Erythroblast (primary cell): Measurements from ENCODE around the gene SLC2A14.

Experiments
- GATA1 ChIP-seq: IDR thresholded peaks from 2 replicates; pipeline ENCODE4 v1.6.1; 2011; ENCODE audit warnings: low read depth, mild to moderate bottlenecking, control low read depth, low read length, moderate library complexity
- POLR2A ChIP-seq: IDR thresholded peaks from 2 replicates; pipeline ENCODE4 v1.6.1; 2011; ENCODE audit warnings: mild to moderate bottlenecking, low read length

GRCh38 chr12:7870335-7870734 is 2.4 kb downstream of the SLC2A14 start:
- no peak for TF ChIP-seq POLR2A
- no peak for TF ChIP-seq GATA1
